Memory B cell (primary cell): ENCODE data around the gene PARL.

Source experiments
- ATAC-seq: fragments of 150-1000 bp; cut with Tn5 transposase; 2 replicates; pipeline ENCODE4 v1.10.0; 2021; ENCODE audit warnings: low read depth, mild to moderate bottlenecking, moderate library complexity
- DNase-seq, 2 donors: peaks; one replicate each; pipeline ENCODE4 v3.0.0; 2022; ENCODE audit warnings: low spot score in 2 of 2
- H3K27ac Mint-ChIP-seq: one replicate; pipeline ENCODE4 v1.8.0; 2022; ENCODE audit warnings: mild to moderate bottlenecking, moderate library complexity, mixed read lengths
- H3K27me3 Mint-ChIP-seq: one replicate; pipeline ENCODE4 v1.8.0; 2022; ENCODE audit warnings: mixed read lengths
- H3K36me3 Mint-ChIP-seq: one replicate; pipeline ENCODE4 v1.8.0; 2022; ENCODE audit warnings: mild to moderate bottlenecking, mixed read lengths
- H3K4me1 Mint-ChIP-seq: one replicate; pipeline ENCODE4 v1.8.0; 2022; ENCODE audit warnings: mixed read lengths
- H3K4me3 Mint-ChIP-seq: one replicate; pipeline ENCODE4 v1.8.0; 2022; ENCODE audit warnings: mild to moderate bottlenecking, moderate library complexity, mixed read lengths
- H3K9me3 Mint-ChIP-seq: one replicate; pipeline ENCODE4 v1.8.0; 2022; ENCODE audit warnings: mixed read lengths

Gene PARL, protein sequence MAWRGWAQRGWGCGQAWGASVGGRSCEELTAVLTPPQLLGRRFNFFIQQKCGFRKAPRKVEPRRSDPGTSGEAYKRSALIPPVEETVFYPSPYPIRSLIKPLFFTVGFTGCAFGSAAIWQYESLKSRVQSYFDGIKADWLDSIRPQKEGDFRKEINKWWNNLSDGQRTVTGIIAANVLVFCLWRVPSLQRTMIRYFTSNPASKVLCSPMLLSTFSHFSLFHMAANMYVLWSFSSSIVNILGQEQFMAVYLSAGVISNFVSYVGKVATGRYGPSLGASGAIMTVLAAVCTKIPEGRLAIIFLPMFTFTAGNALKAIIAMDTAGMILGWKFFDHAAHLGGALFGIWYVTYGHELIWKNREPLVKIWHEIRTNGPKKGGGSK

DNA sequence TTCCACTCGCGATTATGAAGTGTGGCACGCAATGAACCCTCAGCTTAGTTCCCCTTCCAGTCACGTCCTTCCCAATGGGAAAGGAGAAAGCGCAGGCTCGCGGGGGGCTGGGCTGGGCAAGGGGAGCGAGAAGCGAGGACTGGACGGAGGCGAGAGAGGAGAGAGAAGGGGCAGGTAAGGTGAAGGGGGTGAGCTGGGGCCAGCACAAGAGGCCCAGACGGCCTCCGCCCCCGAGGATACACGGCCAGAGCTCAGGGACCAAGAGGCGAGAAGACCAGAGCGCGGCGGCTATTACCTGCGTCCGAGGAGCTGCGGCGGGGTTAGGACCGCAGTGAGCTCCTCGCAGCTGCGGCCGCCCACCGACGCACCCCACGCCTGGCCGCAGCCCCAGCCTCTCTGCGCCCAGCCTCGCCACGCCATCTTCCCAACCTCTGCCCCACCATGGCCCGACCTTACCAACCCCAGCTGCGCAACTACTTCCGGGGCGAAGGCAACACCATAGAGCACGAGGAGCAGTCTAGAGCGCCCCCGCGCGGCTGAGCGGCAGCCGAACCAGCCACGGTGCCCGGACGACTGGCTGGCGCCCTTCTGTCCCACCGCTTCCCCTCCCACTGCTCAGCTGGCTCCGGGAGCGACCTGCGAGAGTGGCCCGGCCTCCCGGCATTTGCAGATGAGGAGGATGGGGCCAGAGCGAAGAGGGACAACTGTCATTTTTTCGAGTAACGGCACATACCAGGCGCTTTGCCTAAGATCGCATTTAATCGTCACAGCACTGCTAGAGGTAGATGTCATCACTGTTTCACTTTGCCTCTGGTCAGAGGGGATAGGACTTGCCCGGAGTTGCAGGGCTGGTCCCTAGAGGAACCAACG lies at the start of gene PARL:
Gene PARL, minus strand, starts transcription at position 454 of the 870 bp plus-strand sequence. Its CDS starts 34 bp downstream, at position 420.
- H3K9me3 Mint-ChIP-seq: no peaks in the 10 kb centered on the region
- H3K27me3 Mint-ChIP-seq: peaks cover 2% of the 10 kb centered on the region
- H3K36me3 Mint-ChIP-seq: peaks cover 1% of the 10 kb centered on the region
- ATAC-seq: peak; percentile 100
- H3K4me3 Mint-ChIP-seq: peak within 1 kb of the TSS; percentile 100
- H3K4me1 Mint-ChIP-seq: peaks cover 29% of the 10 kb centered on the region
- H3K27ac Mint-ChIP-seq: peak within 1 kb of the TSS; percentile 94
- DNase-seq: peak; percentile 96 to 98

DNA sequence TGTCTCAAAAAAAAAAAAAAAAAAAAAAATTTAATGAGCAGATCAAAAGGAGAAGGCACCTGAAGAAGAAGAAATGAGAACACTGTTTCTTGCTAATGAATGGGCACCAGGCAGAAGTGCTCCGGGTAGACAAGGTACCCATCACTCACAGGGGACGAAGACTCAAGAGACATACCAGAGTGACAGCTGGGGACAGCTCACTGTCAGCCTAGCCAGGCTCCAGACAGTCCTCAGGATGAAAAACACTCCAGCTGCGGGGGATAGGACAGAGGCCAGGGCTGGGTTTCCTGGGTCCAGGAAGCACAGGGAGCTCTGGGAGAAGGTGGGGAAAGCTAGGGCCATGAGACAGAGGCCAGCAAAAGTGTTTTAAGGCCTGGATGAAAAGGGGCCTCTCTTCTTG lies 48.5 kb upstream of the PARL start:
- peaks cover 20% of the 10 kb centered on the region for H3K36me3 Mint-ChIP-seq
- DNase-seq (no peak), ATAC-seq (no peak)
- H3K4me1 Mint-ChIP-seq: no peaks in the 10 kb centered on the region
- H3K27ac Mint-ChIP-seq: no peak overlapping the region
- H3K27me3 Mint-ChIP-seq: no peaks in the 10 kb centered on the region
- no peaks in the 10 kb centered on the region for H3K9me3 Mint-ChIP-seq
- no peak overlapping the region for H3K4me3 Mint-ChIP-seq

DNA sequence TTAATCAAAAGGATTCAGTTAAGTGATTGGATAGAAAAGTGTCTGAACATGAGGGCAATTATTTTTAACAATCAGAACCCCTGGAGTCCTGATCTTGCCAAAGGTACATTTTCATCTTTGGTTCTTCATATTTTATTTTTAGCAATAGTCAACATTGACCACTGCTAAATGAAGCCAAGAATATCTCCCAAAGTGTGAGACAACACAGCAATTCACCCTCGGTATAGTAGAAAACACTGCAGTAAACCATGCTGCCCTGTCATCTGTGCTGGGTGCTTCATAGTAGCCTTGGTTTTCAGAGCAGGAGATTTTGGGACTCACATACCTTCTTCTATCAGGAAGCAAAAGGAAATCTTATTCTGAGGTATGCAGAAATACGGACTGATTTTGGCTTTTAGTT lies 47.2 kb upstream of the PARL start:
- H3K9me3 Mint-ChIP-seq: no peaks in the 10 kb centered on the region
- H3K27me3 Mint-ChIP-seq: no peaks in the 10 kb centered on the region
- no peak for DNase-seq
- no peak overlapping the region for H3K4me3 Mint-ChIP-seq
- ATAC-seq: no peak
- no peak overlapping the region for H3K27ac Mint-ChIP-seq
- H3K4me1 Mint-ChIP-seq: no peaks in the 10 kb centered on the region
- H3K36me3 Mint-ChIP-seq: peaks cover 16% of the 10 kb centered on the region

DNA sequence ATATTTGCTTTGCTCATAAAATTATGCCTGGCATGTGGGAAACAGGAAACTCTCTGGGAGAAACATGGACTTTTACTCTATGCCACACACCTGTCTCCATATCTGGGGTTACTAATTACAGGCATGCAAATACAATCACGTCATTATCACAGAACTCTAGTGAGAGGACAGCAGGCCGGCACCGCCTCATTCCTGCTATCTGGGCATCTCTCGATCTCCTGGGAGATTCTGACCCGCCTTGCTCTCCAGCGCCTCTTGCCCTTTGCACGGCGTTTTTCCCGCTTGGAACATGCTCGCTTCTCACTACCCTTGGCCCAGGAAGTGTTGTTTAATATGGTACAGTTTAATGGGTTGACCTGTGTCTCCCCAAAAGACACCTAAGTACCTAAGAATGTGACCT lies 45.4 kb upstream of the PARL start:
- no peaks in the 10 kb centered on the region for H3K9me3 Mint-ChIP-seq
- H3K27ac Mint-ChIP-seq: no peak overlapping the region
- H3K36me3 Mint-ChIP-seq: peaks cover 11% of the 10 kb centered on the region

DNA sequence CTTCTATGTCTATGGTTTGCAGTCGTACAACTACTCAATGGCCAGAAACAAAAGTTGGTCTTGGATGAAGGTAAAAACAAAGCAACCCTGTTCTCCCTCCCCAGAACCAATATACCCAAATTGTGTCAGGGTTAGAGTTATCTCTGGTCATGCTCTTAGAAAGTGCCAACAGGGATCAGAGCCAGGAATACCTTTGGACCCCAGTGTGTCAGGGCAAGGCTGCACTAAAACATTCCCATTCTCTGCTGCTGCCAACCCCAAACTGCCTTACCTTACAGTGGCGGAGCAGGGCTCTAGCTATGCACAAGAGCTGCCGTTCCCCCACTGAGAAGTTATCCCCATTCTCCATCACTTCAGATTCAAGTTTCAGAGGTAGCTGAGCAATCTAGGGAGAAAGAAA lies 42.4 kb upstream of the PARL start:
- no peak overlapping the region for H3K27ac Mint-ChIP-seq
- no peaks in the 10 kb centered on the region for H3K27me3 Mint-ChIP-seq
- H3K4me3 Mint-ChIP-seq: no peak overlapping the region
- H3K4me1 Mint-ChIP-seq: no peaks in the 10 kb centered on the region
- DNase-seq (no peak), ATAC-seq (no peak)
- no peaks in the 10 kb centered on the region for H3K9me3 Mint-ChIP-seq
- peaks cover 22% of the 10 kb centered on the region for H3K36me3 Mint-ChIP-seq

More for the DNA sequence above, 45.4 kb upstream of the PARL start:
- Mint-ChIP-seq H3K4me3 (no peak overlapping the region), H3K4me1 (no peaks in the 10 kb centered on the region), H3K27me3 (no peaks in the 10 kb centered on the region)
- ATAC-seq: no peak
- DNase-seq: no peak

DNA sequence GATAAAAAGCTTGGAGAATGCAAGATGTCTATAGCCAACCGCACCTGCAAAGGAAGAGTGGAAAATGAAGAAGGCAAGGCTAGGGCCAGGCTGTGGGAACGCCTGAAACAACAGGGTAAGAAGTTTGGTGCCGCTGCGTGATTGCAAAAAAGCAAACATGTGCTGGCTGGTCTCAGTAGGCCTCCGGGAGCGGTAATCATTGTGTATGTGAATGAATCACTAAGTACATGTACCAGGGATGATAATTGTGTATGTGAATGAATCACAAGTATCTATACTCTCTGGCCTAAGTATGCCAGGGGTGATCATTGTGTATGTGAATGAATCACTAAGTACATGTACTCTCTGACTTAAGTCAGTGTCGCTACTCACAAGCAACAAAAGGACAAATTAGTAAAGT lies 40.3 kb upstream of the PARL start:
- Mint-ChIP-seq H3K4me1 (no peaks in the 10 kb centered on the region), H3K27me3 (no peaks in the 10 kb centered on the region), H3K27ac (no peak overlapping the region), H3K4me3 (no peak overlapping the region), H3K36me3 (peaks cover 25% of the 10 kb centered on the region), H3K9me3 (no peaks in the 10 kb centered on the region)
- ATAC-seq: no peak
- no peak for DNase-seq

DNA sequence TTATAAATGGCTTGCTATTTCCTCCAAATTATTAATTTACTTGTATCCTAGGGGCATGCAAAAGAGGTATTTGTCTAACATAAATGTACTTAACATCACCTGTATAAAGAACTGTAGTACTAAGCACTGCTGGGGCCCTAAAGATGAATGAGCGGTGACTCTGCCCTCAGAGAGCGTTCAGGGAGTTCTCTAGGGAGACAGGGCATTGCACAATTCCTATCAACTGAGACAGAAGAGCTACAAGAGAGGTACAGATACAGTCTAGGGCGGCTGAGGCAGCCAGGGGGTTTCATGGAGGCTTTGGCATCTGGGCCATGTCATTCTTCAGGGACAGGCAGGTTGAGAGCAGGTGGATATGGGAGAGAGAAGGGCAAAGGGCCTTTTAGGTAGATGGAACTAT lies 39.9 kb upstream of the PARL start:
- Mint-ChIP-seq H3K4me1 (no peaks in the 10 kb centered on the region), H3K27ac (no peak overlapping the region), H3K4me3 (no peak overlapping the region), H3K36me3 (peaks cover 26% of the 10 kb centered on the region), H3K27me3 (no peaks in the 10 kb centered on the region), H3K9me3 (no peaks in the 10 kb centered on the region)
- DNase-seq (no peak), ATAC-seq (no peak)

DNA sequence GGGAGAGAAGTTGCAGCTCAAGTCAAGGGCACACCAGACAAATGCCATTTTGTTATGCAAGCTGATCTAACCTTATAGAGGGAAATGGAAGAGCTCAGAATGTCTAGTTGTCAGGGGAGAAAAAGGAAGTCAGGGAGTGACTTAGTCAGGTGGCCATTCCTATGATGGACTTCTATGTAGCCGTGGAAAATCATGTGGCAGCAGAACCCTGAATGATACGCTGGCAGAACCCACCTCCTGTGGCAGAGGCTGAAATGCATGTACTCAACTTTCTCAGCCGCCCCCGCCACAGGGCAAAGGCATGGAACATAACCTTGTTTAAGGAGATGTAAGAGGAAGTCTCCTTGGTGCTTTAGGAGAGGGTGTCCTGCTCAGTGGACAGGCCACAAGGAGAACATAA lies 37.7 kb upstream of the PARL start:
- ATAC-seq (no peak), DNase-seq (no peak)
- Mint-ChIP-seq H3K9me3 (no peaks in the 10 kb centered on the region), H3K36me3 (peaks cover 24% of the 10 kb centered on the region), H3K27ac (no peak overlapping the region), H3K4me3 (no peak overlapping the region), H3K27me3 (no peaks in the 10 kb centered on the region), H3K4me1 (no peaks in the 10 kb centered on the region)

DNA sequence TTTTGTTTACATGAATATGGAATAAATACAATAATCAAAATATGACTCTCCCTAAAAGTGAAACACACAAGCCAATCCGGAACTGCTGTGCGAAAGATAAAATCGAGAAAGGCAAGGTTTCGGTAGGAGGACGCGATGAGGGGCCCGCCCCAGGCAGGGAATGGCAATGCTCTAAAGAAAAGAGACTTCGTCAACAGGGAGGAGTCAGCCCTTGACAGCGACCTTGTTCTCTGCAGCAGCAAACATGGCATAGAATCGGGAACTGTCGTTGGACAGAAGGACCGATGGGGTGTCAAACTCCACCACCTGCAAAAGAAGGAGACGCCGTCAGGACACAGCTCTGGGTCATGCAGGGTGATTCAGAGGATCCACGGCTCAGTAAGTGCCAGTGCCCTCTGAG lies 36.4 kb upstream of the PARL start:
- DNase-seq (no peak), ATAC-seq (no peak)
- Mint-ChIP-seq H3K36me3 (peaks cover 18% of the 10 kb centered on the region), H3K4me3 (no peak overlapping the region), H3K4me1 (no peaks in the 10 kb centered on the region), H3K9me3 (no peaks in the 10 kb centered on the region), H3K27ac (no peak overlapping the region), H3K27me3 (no peaks in the 10 kb centered on the region)

DNA sequence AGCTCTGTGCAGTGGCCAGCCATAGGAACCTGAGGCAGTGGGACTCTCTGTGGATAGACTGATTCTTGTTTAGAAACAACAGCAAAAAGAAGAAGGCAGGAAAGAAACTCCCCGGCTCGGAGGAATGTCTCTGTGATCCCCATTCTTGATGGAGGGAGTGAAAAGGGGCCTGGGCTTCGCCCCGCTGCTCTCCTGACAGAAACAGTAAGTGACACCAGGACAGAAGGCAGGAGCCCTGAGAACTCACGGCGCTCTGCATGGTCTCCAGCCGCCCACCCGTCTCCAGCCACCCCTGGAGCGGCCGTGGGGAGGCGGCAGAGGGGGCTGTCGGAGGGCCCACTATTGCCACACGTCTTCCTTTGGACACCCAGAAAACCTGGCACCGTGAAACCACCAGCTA lies 35.7 kb upstream of the PARL start:
- no peak for DNase-seq
- no peak overlapping the region for H3K4me3 Mint-ChIP-seq
- H3K9me3 Mint-ChIP-seq: no peaks in the 10 kb centered on the region
- peaks cover under 1% of the 10 kb centered on the region for H3K4me1 Mint-ChIP-seq
- H3K27me3 Mint-ChIP-seq: no peaks in the 10 kb centered on the region
- ATAC-seq: no peak
- H3K36me3 Mint-ChIP-seq: peaks cover 18% of the 10 kb centered on the region
- H3K27ac Mint-ChIP-seq: no peak overlapping the region

DNA sequence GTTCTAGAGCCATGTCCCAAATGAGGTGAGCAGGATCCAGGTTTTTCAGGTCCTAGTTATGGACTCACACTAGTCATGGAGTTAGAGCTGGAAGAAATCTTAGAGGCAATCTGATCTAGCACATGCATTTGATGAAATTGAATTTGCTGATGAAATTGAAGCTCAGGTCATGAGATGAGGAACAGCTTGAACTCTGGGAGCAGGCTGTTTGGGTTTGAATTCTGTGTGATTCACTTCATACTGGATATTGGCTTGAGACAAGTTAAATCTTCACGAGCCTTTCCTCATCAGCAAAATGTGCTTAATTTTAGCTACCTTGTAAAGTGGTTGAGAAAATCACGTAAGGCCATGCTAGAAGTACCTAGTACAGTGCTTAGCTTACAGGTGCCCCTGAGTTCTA lies 33.5 kb upstream of the PARL start:
- H3K27ac Mint-ChIP-seq: no peak overlapping the region
- peaks cover 2% of the 10 kb centered on the region for H3K4me1 Mint-ChIP-seq
- DNase-seq (no peak), ATAC-seq (no peak)
- H3K4me3 Mint-ChIP-seq: no peak overlapping the region
- peaks cover 9% of the 10 kb centered on the region for H3K36me3 Mint-ChIP-seq
- H3K27me3 Mint-ChIP-seq: no peaks in the 10 kb centered on the region
- no peaks in the 10 kb centered on the region for H3K9me3 Mint-ChIP-seq

DNA sequence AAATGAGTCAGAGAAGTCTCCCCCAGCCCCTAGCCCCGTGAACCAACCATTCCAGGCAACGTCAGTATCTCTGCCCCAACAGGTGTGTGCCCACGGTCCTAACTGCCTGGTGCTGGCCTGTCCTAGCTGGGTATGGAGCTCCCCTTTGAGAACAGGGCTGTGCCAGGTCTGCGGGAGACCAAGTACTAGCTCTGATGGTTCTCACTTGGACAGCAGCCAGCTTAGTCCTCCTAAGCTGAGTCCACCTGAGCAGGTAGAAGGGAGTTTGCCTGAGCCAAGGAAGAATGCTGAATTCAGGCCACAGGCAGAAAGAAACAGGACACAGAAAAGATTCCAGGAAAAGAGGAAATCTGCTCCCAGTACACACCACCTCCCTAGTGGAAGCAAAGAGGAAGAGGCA lies 33.1 kb upstream of the PARL start:
- H3K27me3 Mint-ChIP-seq: no peaks in the 10 kb centered on the region
- H3K9me3 Mint-ChIP-seq: no peaks in the 10 kb centered on the region
- H3K36me3 Mint-ChIP-seq: peaks cover 9% of the 10 kb centered on the region
- DNase-seq: no peak
- H3K4me3 Mint-ChIP-seq: no peak overlapping the region
- H3K27ac Mint-ChIP-seq: no peak overlapping the region
- ATAC-seq: no peak
- peaks cover 2% of the 10 kb centered on the region for H3K4me1 Mint-ChIP-seq

DNA sequence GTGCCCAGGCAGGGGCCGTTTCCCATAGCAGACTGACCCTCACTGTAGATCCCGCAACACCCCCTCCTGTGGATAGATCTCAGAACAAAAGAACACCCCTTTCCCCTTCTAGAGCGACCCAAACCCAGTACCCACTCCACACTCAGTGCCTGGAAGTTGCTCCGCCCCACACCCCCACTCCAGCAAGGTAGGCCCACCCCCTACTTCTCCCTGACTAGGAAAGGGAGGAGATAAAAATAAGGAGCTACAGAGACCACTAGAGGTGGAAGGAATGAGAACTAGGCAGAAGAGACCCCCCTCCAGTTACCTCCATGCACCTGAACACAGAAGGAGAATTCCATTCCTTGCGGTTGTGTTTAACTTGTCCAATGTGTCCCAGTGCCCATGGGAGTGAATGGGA lies 30.2 kb upstream of the PARL start:
- H3K4me1 Mint-ChIP-seq: peaks cover 2% of the 10 kb centered on the region
- no peaks in the 10 kb centered on the region for H3K9me3 Mint-ChIP-seq
- ATAC-seq (no peak), DNase-seq (no peak)
- H3K27me3 Mint-ChIP-seq: no peaks in the 10 kb centered on the region
- no peak overlapping the region for H3K4me3 Mint-ChIP-seq
- no peaks in the 10 kb centered on the region for H3K36me3 Mint-ChIP-seq
- H3K27ac Mint-ChIP-seq: no peak overlapping the region

DNA sequence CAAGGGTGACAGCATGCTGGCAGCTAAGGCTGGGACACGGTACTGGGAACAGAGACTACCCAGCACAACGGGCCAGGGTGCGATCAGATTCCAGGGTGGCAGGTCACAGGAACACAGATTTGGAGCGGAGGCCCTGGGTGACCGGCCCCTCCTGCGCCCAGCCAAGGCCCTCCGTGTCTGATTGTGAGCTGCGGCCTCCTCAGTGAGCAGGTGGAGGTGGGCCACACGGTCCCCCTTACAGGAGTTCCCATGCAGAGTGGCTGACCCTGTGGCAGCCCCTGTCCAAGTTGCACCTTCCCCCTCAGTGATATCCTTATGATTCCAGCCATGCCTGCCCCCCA lies 28.9 kb upstream of the PARL start:
- Mint-ChIP-seq H3K36me3 (no peaks in the 10 kb centered on the region), H3K27ac (no peak overlapping the region), H3K9me3 (no peaks in the 10 kb centered on the region), H3K4me1 (peaks cover 2% of the 10 kb centered on the region), H3K27me3 (no peaks in the 10 kb centered on the region), H3K4me3 (no peak overlapping the region)
- no peak for ATAC-seq
- DNase-seq: no peak
